K562 (cell line): ENCODE results near the gene HAUS1. TPM values are rescaled to one million over a fixed set of nuclear protein-coding genes. Genes with fewer than 3 reads are reported as not detected.

Source experiments
- ARID3B ChIP-seq: fragments of 250-450 bp; sonication (Bioruptor Pico); IDR thresholded peaks from 2 replicates; pipeline ENCODE4 v1.4.0; 2020; ENCODE audit warnings: borderline replicate concordance
- BACH1 ChIP-seq: fragments of 200-800 bp; sonication (Bioruptor generic); IDR thresholded peaks from 2 replicates; pipeline ENCODE4 v1.6.1; 2016; ENCODE audit warnings: missing genetic modification characterization, missing compliant biosample characterization
- ETV1 ChIP-seq: fragments of 450-650 bp; conservative IDR thresholded peaks from 2 replicates; pipeline ENCODE4 v1.6.1; 2016; ENCODE audit warnings: missing genetic modification characterization, control low read depth, low read depth, missing compliant biosample characterization
- FIP1L1 ChIP-seq: fragments of 200-400 bp; formaldehyde crosslinking; IDR thresholded peaks from 2 replicates; pipeline ENCODE4 v1.6.1; 2018; ENCODE audit warnings: mild to moderate bottlenecking, low read depth, low read length; ENCODE audit not compliant: poor library complexity, severe bottlenecking
- GTF3C2 ChIP-seq: IDR thresholded peaks from 3 replicates; pipeline ENCODE4 v1.6.1; 2011; ENCODE audit warnings: borderline replicate concordance, mild to moderate bottlenecking, moderate library complexity; ENCODE audit not compliant: insufficient read length; ENCODE audit errors: extremely low read depth
- KAT8 ChIP-seq: fragments of 450-650 bp; IDR thresholded peaks from 2 replicates; pipeline ENCODE4 v1.6.1; 2016; ENCODE audit warnings: low read depth, mild to moderate bottlenecking
- MYC ChIP-seq, 2 experiments: fragments of 250-450 bp in 1 of 2; sonication (Bioruptor Pico) in 1 of 2; IDR thresholded peaks; 2 replicates each; pipeline versions ENCODE4 v1.5.1 to v1.6.1; 2012 to 2021; ENCODE audit warnings: low read depth in 2 of 2, borderline replicate concordance in 1 of 2, improper control_type of control experiment in 1 of 2, low read length in 1 of 2, mild to moderate bottlenecking in 1 of 2, moderate library complexity in 1 of 2
- SAFB ChIP-seq: fragments of 200-400 bp; formaldehyde crosslinking; IDR thresholded peaks from 2 replicates; pipeline ENCODE4 v1.6.1; 2017; ENCODE audit warnings: low read depth, low read length, borderline replicate concordance
- SAP30 ChIP-seq: fragments of 200-600 bp; sonication (generic); IDR thresholded peaks from 2 replicates; pipeline ENCODE4 v1.6.1; 2012; ENCODE audit warnings: borderline replicate concordance, low read depth, mild to moderate bottlenecking, moderate library complexity, low read length, control low read depth, inconsistent platforms; ENCODE audit not compliant: insufficient read depth, poor library complexity, severe bottlenecking
- SLC30A9 ChIP-seq: fragments of 250-450 bp; sonication (Bioruptor Pico); IDR thresholded peaks from 2 replicates; pipeline ENCODE4 v1.8.0; 2022; ENCODE audit warnings: mild to moderate bottlenecking, moderate library complexity
- TSC22D4 ChIP-seq: fragments of 450-650 bp; IDR thresholded peaks from 2 replicates; pipeline ENCODE4 v1.6.1; 2016; ENCODE audit warnings: missing genetic modification characterization, missing biosample characterization, control low read depth
- ZBTB17 ChIP-seq: fragments of 450-650 bp; formaldehyde crosslinking; IDR thresholded peaks from 2 replicates; pipeline ENCODE4 v1.4.0; 2020; ENCODE audit warnings: mild to moderate bottlenecking
- ZBTB26 ChIP-seq: fragments of 450-650 bp; formaldehyde crosslinking; IDR thresholded peaks from 2 replicates; pipeline ENCODE4 v1.4.0; 2022; ENCODE audit warnings: missing genetic modification characterization
- ZNF175 ChIP-seq: fragments of 200-800 bp; sonication (Bioruptor generic); IDR thresholded peaks from 2 replicates; pipeline ENCODE4 v1.6.1; 2016; ENCODE audit warnings: low read depth, mild to moderate bottlenecking, missing genetic modification characterization, missing compliant biosample characterization
- ZNF584 ChIP-seq: fragments of 200-800 bp; sonication (Bioruptor generic); IDR thresholded peaks from 2 replicates; pipeline ENCODE4 v1.6.1; 2016; ENCODE audit warnings: low read depth, mild to moderate bottlenecking, missing genetic modification characterization, missing compliant biosample characterization
- ZNF639 ChIP-seq, 2 experiments: fragments of 200-800 bp in 1 of 2; sonication (Bioruptor generic) in 1 of 2; sonication (generic) in 1 of 2; formaldehyde crosslinking in 1 of 2; IDR thresholded peaks in 1 of 2; conservative IDR thresholded peaks in 1 of 2; 2 replicates each; pipeline versions ENCODE4 v1.5.0 to v1.6.1; 2016 to 2020; ENCODE audit warnings: missing compliant biosample characterization in 1 of 2, missing genetic modification characterization in 1 of 2, missing genetic modification reagents in 1 of 2
- ZNF668 ChIP-seq: fragments of 250-450 bp; sonication (Bioruptor Pico); IDR thresholded peaks from 2 replicates; pipeline ENCODE4 v1.8.0; 2022; ENCODE audit warnings: mild to moderate bottlenecking, inconsistent platforms
- polyA plus RNA-seq, 8 experiments: library from polyadenylated mRNA; depleted of rRNA in 4 of 8; stranded (reverse) in 5 of 8; unstranded in 3 of 8; fragments of >200 nt; fragmentation: Nextera tagmentation in 2 of 8; fragmentation: Illumina TruSeq in 1 of 8; extraction: Ambion mirVana in 2 of 8; extraction: Trizol in 1 of 8; gene quantifications; 2 replicates each; pipeline versions ENCODE4 v1.2.1 to v1.2.3, GENCODE V29; 2011 to 2014; ENCODE audit warnings: inconsistent platforms in 1 of 8, missing spikeins in 1 of 8
- total RNA-seq, 7 experiments: library from RNA; depleted of rRNA in 6 of 7; stranded (reverse); fragments of >200 nt in 6 of 7; fragmentation: Illumina TruSeq in 2 of 7; extraction: Trizol in 2 of 7; gene quantifications; 2 replicates each; pipeline versions ENCODE4 v1.2.1 to v1.2.3, GENCODE V29; 2011 to 2021; ENCODE audit warnings: low replicate concordance in 1 of 7

The HAUS1 gene
- total and polyA plus RNA-seq, 9 of the 15 experiments (the other 6 are each of a cell fraction or from before 2014, with no cell fraction given), result 45.6 to 135 (median 76.3) TPM

- no peak for TF ChIP-seq FIP1L1
- no peak for TF ChIP-seq GTF3C2
- no peak for TF ChIP-seq SLC30A9 (CRISPR knock-in tag)
- TF ChIP-seq ARID3B (CRISPR knock-in tag), result peak; percentile 97; the same call in 1 of the 2 replicates
- no peak for TF ChIP-seq MYC (IDR thresholded peaks at IDR 0.05; ENCODE audit: low read depth, low read length)
- TF ChIP-seq MYC (CRISPR knock-in tag; IDR thresholded peaks at IDR 0.05; ENCODE audit: borderline replicate concordance, low read depth), result peak; percentile 92; the same call in 1 of the 2 replicates
- TF ChIP-seq KAT8, result no peak
- no peak for TF ChIP-seq SAP30
- TF ChIP-seq ZNF639 (CRISPR knock-in tag; conservative IDR thresholded peaks at IDR 0.05 in 1 of 2, IDR thresholded peaks at IDR 0.05 in 1 of 2), result peak in 1 of 2 experiments; percentile 98; a peak in 2 of 4 replicates
- TF ChIP-seq ETV1 (tag), result peak; percentile 58
- TF ChIP-seq ZBTB26 (CRISPR knock-in tag), result peak; percentile 77; the same call in 1 of the 2 replicates
- TF ChIP-seq TSC22D4 (tag), result no peak
- TF ChIP-seq SAFB, result no peak
- TF ChIP-seq ZBTB17 (CRISPR knock-in tag), result peak; percentile 93
- TF ChIP-seq ZNF175 (CRISPR knock-in tag), result peak; percentile 98
- peak; percentile 96 for TF ChIP-seq ZNF668 (CRISPR knock-in tag)
- TF ChIP-seq BACH1 (tag), result peak; percentile 93
- peak; percentile 96 for TF ChIP-seq ZNF584
Measured at GRCh38 chr18:46161703-46162396, 57.7 kb downstream of the HAUS1 start (continued).
